HG02981 (cell line): Measurements from ENCODE around the gene AKR1C2.
"Not testable (repeated sequence)": the region's sequence is repeated elsewhere in the genome, so short reads cannot be mapped to it uniquely, and the experiment has no call there.

Experiments
- ATAC-seq: cut with Tn5 transposase; IDR thresholded peaks from one replicate; pipeline ENCODE4 v1.9.1; 2021; ENCODE audit warnings: mild to moderate bottlenecking, moderate library complexity; ENCODE audit not compliant: unreplicated experiment

The AKR1C2 gene

GRCh38 chr10:4991463-4991862 lies 12.2 kb downstream of the AKR1C2 start:
- ATAC-seq: not testable (repeated sequence)

DNA sequence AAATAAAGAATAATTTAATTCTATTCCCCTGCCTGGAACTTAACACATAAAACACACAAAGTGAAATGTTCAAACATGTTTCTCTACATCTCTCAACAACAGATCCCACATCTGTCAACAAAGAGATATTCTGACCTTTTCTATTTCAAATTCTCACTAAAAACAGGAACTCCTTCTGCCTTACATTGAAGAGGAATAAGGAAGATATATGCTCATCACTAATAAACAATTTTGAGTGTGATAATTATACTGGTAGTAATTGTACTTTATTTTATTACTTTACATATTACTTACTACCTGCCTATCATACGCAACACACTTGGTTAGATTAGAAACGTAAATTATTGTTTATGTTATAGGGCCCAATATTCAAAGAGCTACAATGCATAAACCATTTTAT lies 13.4 kb downstream of the AKR1C2 start:
- no peak for ATAC-seq

GRCh38 chr10:4988000-4988641 lies 15.5 kb downstream of the AKR1C2 start:
- ATAC-seq: not testable (repeated sequence)

DNA sequence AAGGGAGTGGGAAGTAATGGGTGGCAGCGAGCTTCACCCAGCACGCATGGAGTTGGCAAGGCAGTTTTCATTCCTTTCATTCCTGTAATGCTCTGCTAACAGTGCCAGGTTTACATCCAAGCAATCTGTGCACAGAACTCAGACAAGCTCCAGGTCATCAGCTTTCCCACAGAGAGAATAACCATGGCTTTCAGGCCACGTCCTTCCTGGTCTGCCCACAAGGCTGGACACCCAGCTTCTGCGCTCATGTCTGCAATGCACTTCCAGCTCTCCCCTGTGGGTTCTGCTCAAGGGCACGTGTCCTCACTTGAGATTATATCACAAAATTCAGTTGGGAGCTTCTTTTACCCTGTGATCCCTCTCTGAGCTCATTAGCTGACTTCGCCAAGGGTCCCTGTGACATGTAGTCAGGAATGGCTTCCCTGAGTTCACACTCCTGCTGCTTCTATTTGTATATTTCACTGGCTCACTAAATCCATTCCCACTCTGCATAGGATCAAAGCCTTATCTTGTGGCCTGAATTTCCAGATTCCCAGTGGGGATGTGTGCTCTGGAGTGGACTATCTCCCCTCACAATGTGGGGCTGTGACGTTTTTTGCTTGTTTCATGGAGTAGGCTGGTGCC lies 18.6 kb downstream of the AKR1C2 start:
- ATAC-seq: no peak

DNA sequence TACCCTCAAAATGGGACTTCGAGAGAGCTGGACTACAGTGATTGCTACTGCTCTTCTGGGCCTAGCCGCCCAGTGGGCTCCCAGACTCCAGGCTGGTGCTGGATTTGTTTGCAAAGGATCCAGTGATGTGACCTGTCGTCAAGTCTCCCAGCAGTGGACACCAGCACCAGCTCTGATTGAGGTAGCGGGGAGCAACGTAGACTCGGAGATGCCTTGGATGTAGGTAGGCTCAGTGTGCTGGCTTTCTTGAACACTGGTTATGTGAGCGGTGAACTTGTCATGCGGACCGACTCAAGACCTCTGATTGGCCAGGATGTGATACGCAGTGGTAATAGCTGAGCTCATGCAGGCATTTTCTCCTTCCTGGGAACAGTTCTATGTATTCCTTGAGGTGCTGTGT lies 19.4 kb downstream of the AKR1C2 start:
- ATAC-seq: no peak

GRCh38 chr10:4983615-4984216 lies 19.9 kb downstream of the AKR1C2 start:
- no peak for ATAC-seq

DNA sequence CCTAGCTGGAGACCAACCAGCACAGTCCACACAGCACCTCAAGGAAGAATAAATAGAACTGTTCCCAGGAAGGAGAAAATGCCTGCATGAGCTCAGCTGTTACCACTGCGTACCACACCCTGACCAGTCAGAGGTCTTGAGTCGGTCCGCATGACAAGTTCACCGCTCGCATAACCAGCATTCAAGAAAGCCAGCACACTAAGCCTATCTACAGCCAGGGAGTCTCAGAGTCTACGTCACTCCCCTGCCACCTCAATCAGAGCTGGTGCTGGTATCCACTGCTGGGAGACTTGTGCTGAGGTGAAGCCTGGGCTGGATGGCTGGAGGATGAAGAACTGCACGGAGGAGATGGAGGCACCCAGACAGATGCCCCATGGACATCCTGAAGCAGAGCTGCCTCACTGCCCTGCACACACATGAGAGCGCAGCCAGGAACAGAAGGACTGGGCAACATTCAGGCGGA lies 20.9 kb downstream of the AKR1C2 start:
- no peak for ATAC-seq

- no peak for ATAC-seq
These were observed 21.8 kb downstream of the AKR1C2 start for GRCh38 chr10:4981722-4982471.

- ATAC-seq: no peak
These were observed 22.9 kb downstream of the AKR1C2 start for GRCh38 chr10:4980793-4981192.

DNA sequence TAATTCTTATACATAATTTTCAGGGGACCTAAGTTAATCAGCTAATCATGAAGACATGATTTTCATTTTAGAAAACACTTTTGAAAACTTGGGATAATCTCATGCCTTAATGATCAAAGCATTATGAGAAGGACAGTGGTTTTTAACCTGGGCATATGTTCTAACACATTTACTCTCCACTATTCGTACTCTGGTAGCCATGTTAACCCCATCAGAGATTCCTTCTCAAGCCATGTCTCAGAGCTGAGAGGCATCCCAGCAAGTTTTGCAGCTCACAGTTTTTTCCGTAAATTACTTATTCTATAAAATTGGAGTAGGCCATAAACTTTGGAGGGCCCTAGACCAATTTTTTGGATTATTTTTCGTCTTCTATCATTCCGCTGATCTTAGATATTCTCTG lies 24.8 kb downstream of the AKR1C2 start:
- ATAC-seq: no peak

DNA sequence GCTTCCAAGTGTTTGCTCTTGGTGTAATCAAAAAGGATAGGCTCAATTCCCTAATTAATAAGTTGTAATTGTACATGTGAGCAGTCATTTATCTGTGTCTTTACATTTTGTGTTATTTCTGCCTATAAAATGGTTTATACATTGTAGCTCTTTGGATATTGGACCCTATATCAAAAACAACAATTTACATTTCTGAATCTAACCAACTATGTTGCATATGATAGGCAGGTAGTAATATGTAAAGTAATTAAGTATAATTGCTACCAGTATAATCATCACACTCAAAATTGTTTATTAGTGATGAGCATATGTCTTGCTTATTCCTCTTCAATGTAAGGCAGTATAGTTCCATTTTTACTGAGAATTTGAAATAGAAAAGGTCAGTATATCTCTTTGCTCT lies 26.6 kb downstream of the AKR1C2 start:
- ATAC-seq: no peak

DNA sequence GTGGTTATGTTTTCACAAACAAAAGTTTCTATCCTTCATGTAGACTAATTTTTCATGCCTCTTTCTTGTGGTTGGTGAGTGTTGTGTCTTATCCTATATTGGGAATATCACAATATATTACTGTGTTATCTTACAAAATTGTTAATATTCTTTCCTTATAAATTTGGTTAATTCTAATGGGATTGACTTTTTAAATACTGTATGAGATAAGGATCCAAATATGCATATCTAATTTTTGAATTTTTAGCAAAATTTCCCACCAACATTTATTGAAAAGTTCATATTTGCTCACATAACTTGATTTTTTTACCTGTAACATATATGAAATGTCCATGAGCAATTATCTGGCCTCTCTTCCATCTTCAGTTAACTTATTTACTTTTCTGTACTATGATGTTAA lies 29.3 kb downstream of the AKR1C2 start:
- not testable (repeated sequence) for ATAC-seq

- ATAC-seq: not testable (repeated sequence)
These were observed 30.4 kb downstream of the AKR1C2 start for GRCh38 chr10:4973294-4973693.

DNA sequence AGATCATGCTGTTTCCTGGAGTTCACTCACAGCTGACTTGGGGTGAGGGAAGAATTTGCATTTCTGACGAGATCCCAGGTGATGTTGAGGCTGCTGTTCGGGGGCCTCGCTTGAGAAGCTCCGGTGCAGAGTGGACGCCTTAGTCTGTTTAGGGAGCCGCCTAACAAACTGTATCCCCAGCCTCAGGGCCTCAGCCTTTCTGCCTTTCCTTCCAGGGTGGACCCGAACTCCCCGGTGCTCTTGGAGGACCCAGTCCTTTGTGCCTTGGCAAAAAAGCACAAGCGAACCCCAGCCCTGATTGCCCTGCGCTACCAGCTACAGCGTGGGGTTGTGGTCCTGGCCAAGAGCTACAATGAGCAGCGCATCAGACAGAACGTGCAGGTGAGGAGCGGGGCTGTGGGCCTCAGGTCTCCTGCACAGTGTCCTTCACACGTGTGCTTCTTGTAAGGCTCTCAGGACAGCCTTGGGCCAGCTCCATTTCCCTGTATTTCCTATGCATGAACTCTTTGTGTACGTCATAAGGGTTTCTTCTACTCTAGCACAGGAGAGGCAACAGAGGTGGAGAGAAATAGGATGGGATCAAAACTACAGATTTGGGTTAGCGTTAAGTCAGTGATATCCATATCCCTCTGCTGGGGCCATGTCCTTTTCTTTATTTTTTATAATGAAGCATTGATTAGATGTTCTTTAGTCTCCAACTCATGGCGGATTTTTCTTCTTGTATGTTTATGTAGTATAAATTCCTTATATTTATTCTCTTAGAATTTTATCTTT lies 31.1 kb downstream of the AKR1C2 start:
- not testable (repeated sequence) for ATAC-seq

DNA sequence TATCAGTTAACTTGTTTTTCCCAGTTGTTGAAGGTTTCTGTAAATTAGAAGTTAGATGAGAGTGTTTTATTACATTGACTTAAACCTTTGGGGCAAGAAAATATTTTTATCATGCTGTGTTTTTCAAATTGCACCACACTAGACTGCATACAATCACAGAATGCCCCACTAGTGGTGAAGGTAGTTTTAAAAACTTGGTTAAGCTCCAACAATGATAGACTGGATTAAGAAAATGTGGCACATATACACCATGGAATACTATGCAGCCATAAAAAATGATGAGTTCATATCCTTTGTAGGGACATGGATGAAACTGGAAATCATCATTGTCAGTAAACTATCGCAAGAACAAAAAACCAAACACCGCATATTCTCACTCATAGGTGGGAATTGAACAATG lies 33.3 kb downstream of the AKR1C2 start:
- not testable (repeated sequence) for ATAC-seq

DNA sequence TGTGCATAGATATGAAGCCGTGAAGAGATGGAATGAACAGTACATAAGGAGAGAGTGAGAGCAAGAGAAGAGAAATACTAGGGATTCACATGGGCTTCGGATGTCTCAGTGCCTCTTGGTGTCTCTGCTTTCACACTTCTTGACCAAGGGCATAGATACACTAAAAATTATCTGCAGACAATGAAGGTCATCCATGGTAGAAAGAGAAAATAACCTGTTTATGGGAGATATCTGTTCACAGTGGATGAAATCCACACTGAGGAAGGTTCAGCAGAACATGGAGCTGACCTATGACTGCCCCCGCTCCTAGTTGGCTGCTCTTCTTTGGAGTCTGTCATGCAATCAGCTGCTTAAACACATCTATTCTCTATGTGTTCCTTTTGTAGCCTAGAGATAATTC lies 34.4 kb downstream of the AKR1C2 start:
- not testable (repeated sequence) for ATAC-seq

GRCh38 chr10:4967189-4967588 lies 36.5 kb downstream of the AKR1C2 start:
- ATAC-seq: not testable (repeated sequence)

DNA sequence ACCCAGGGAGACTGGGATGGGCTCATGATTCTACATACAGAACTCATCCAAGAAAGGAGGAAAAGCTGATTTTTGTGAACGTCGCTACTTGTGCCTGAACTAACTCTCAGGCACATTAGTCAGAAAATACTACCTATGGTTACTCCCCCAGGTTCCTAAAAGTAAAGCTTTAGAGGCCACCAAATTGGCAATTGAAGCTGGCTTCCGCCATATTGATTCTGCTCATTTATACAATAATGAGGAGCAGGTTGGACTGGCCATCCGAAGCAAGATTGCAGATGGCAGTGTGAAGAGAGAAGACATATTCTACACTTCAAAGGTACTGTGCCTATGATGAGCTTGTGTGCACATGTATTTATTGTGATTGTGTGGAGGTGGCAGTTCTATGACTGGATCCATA lies 37.9 kb downstream of the AKR1C2 start:
- ATAC-seq: not testable (repeated sequence)

DNA sequence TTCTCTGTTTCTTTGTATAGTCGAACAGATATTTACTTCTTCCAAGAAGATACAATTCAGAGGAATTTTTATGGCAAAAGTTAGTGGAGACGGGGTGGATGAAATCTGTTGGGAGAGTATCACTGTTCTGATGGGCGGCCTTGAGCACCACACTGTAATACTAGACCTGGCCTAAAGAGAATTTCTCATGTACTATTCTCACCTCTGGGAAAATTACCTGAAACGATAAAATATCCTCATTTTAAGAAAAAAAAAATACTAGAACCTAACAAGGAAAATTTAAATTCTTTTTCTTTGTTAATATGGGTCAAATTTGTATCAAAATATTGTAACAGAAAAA lies 39.9 kb downstream of the AKR1C2 start:
- ATAC-seq: not testable (repeated sequence)

GRCh38 chr10:4962876-4963814 lies 40.5 kb downstream of the AKR1C2 start, which contains the start of gene AKR1C1:
TSS of gene AKR1C1 (plus strand) at chr10:4963415. CDS start at chr10:4963445, 30 bp downstream.
- not testable (repeated sequence) for ATAC-seq
